Mammary epithelial cell (primary cell): ENCODE results near the gene GPC5.

Experiments
- EZH2 ChIP-seq: IDR thresholded peaks from 2 replicates; pipeline ENCODE4 v1.6.1; 2012; ENCODE audit warnings: low read length, inconsistent platforms, borderline replicate concordance
- TF ChIP-seq, protein P1 (sequence below), 2 donors: IDR thresholded peaks in 1 of 2; conservative IDR thresholded peaks in 1 of 2; 2 replicates each; pipeline ENCODE4 v1.5.1; 2011 to 2012; ENCODE audit warnings: inconsistent platforms in 2 of 2, low read length in 2 of 2, mild to moderate bottlenecking in 2 of 2, control low read depth in 1 of 2, low read depth in 1 of 2; ENCODE audit not compliant: insufficient read depth in 1 of 2; ENCODE audit errors: extremely low read depth in 1 of 2

DNA sequence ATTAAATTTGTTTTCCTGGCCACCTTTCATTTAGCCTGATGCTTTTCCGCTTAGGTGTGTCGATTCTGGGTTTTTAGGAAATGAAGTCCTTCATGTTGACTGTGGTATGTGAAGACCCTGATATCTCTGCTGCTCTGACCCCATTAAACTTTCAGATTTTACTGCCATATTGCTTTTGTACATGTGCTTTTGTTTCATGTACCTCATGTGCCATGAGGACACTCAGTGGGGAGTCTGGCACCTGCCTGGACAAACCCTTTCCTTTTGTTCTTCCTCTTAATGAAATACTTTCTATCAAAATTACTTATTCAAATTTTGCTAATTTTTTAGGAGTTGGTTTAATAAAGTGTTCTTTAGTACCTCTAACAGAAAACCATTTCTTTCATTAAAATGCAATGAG lies 774.8 kb downstream of the GPC5 start:
- TF ChIP-seq, protein P1, sequence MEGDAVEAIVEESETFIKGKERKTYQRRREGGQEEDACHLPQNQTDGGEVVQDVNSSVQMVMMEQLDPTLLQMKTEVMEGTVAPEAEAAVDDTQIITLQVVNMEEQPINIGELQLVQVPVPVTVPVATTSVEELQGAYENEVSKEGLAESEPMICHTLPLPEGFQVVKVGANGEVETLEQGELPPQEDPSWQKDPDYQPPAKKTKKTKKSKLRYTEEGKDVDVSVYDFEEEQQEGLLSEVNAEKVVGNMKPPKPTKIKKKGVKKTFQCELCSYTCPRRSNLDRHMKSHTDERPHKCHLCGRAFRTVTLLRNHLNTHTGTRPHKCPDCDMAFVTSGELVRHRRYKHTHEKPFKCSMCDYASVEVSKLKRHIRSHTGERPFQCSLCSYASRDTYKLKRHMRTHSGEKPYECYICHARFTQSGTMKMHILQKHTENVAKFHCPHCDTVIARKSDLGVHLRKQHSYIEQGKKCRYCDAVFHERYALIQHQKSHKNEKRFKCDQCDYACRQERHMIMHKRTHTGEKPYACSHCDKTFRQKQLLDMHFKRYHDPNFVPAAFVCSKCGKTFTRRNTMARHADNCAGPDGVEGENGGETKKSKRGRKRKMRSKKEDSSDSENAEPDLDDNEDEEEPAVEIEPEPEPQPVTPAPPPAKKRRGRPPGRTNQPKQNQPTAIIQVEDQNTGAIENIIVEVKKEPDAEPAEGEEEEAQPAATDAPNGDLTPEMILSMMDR (conservative IDR thresholded peaks at IDR 0.05 in 1 of 2, IDR thresholded peaks at IDR 0.05 in 1 of 2; ENCODE audit: extremely low read depth in 1 of 2, insufficient read depth in 1 of 2, low read depth in 1 of 2, low read length in 2 of 2), result no peak
- no peak for TF ChIP-seq EZH2
